ENCODE measurements around the gene PBX1.

GRCh38 chr1:164667001-164667400, 108.0 kb downstream of the PBX1 start:
- TF ChIP-seq CTCF (conservative IDR thresholded peaks at IDR 0.05; ENCODE audit: low read depth, low read length) (no peak), MAFK (IDR thresholded peaks at IDR 0.05; ENCODE audit: low read depth, low read length) (no peak), POLR2A (IDR thresholded peaks at IDR 0.05; ENCODE audit: low read depth, low read length) (no peak), USF2 (IDR thresholded peaks at IDR 0.05; ENCODE audit: low read depth, low read length) (no peak), SMC3 (IDR thresholded peaks at IDR 0.05; ENCODE audit: low read depth, low read length) (no peak), FOS (IDR thresholded peaks at IDR 0.05; ENCODE audit: low read depth, low read length) (no peak), ELK1 (IDR thresholded peaks at IDR 0.05; ENCODE audit: borderline replicate concordance, low read depth, low read length) (no peak), RAD21 (IDR thresholded peaks at IDR 0.05; ENCODE audit: low read length) (no peak)
